Kidney (tissue), 14 donors: ENCODE results near the gene DIDO1. TPM values are rescaled to one million over a fixed set of nuclear protein-coding genes. Genes with fewer than 3 reads are reported as not detected.

Experiments used
- DNase-seq, 5 donors: peaks; one replicate each; pipeline ENCODE4 v3.0.0-alpha.2; 2013 to 2020
- FAIRE-seq: peaks from 2 replicates; lab custom pipeline; 2012; peaks lifted over from hg19 to GRCh38; lab: Jason Lieb, UNC
- H3K27ac ChIP-seq, 2 donors: one replicate each; pipeline ENCODE4 v1.7.0; 2013; ENCODE audit warnings: low read depth in 2 of 2, low read length in 2 of 2, inconsistent platforms in 1 of 2
- H3K27me3 ChIP-seq: one replicate; pipeline ENCODE4 v1.7.1; 2013; ENCODE audit warnings: low read length, inconsistent platforms; ENCODE audit not compliant: control insufficient read depth, insufficient read depth
- H3K36me3 ChIP-seq, 3 donors: one replicate each; pipeline versions ENCODE4 v1.7.0 to v1.7.1; 2013; ENCODE audit warnings: low read length in 3 of 3, control low read depth in 1 of 3, inconsistent platforms in 1 of 3; ENCODE audit not compliant: insufficient read depth in 3 of 3, control insufficient read depth in 2 of 3
- H3K4me1 ChIP-seq, 3 donors: one replicate each; pipeline versions ENCODE4 v1.7.0 to v1.7.1; 2013; ENCODE audit warnings: low read length in 3 of 3, inconsistent platforms in 1 of 3, low read depth in 1 of 3; ENCODE audit not compliant: control insufficient read depth in 2 of 3, insufficient read depth in 2 of 3
- H3K4me3 ChIP-seq, 3 donors: one replicate each; pipeline versions ENCODE4 v1.7.0 to v1.8.1; 2013; ENCODE audit warnings: low read length in 3 of 3, control low read depth in 1 of 3, inconsistent platforms in 1 of 3
- H3K9ac ChIP-seq, 3 donors: one replicate each; pipeline versions ENCODE4 v1.7.0 to v1.7.1; 2013; ENCODE audit warnings: low read length in 3 of 3, control low read depth in 1 of 3, inconsistent platforms in 1 of 3
- H3K9me3 ChIP-seq, 3 donors: one replicate each; pipeline versions ENCODE4 v1.7.0 to v1.7.1; 2013; ENCODE audit warnings: low read length in 3 of 3, control low read depth in 1 of 3, inconsistent platforms in 1 of 3; ENCODE audit not compliant: control insufficient read depth in 2 of 3, insufficient read depth in 1 of 3
- CTCF ChIP-seq: IDR thresholded peaks from 3 replicates; pipeline ENCODE4 v1.5.1; 2012; ENCODE audit warnings: mild to moderate bottlenecking, moderate library complexity, borderline replicate concordance; ENCODE audit not compliant: insufficient read depth; ENCODE audit errors: extremely low read depth
- intact Hi-C: fragments of 100-400 bp; cut with DNase I; formaldehyde crosslinking; loops from one replicate; pipeline ENCODE4 v1.11.1; 2022
- polyA plus RNA-seq: library from polyadenylated mRNA; stranded (reverse); fragments of 350-450 nt; fragmentation: Illumina TruSeq; extraction: RNeasy Lipid Tissue Mini Kit (QIAGEN cat#74804); gene quantifications from one replicate; pipeline ENCODE4 v1.2.3, GENCODE V29; 2014; ENCODE audit warnings: low read depth, low replicate concordance; ENCODE audit not compliant: insufficient read depth
- total RNA-seq: library from RNA; stranded (reverse); fragmentation: NEBNext Ultra II Directional; extraction: Animal tissue kit (Norgen Biotek cat#: 25700); gene quantifications from one replicate; pipeline ENCODE4 v1.2.1, GENCODE V29; 2021
- donor health status: control.
- donor health status: control.
- donor health status: control.
- donor health status: control.
- donor health status: control.
- donor health status: DM: yes; HTN: yes; CAD: no.
- donor health status: Normal renal cell carcinoma (clear cell type).

DIDO1 gene
- total and polyA plus RNA-seq, 2 donors from 2014 or later, result 23.0 to 67.9 TPM

- DNase-seq, result no peak
- no peak for FAIRE-seq
- no peak overlapping the region for H3K9ac ChIP-seq
- TF ChIP-seq CTCF, result no peak
- H3K36me3 ChIP-seq, result peaks cover 4 to 46% (median 28%) of the 10 kb centered on the region in 3 donors
- intact Hi-C loops, result no loop called here
- H3K27me3 ChIP-seq, result no peaks in the 10 kb centered on the region
- H3K4me1 ChIP-seq, result peaks cover 0 to 13% (median 0%) of the 10 kb centered on the region in 3 donors
- H3K9me3 ChIP-seq, result no peaks in the 10 kb centered on the region
- no peak overlapping the region for H3K27ac ChIP-seq
- no peak overlapping the region for H3K4me3 ChIP-seq
These were observed 23.0 kb upstream of the DIDO1 start for GRCh38 chr20:62949153-62949821.

- H3K9me3 ChIP-seq, result no peaks in the 10 kb centered on the region
- H3K9ac ChIP-seq, result no peak overlapping the region
- H3K27me3 ChIP-seq, result no peaks in the 10 kb centered on the region
- intact Hi-C loops, result no loop called here
- TF ChIP-seq CTCF, result no peak
- DNase-seq, result peak in 1 of 5 donors; percentile 10
- peaks cover 0 to 3% (median 0%) of the 10 kb centered on the region in 3 donors for H3K4me1 ChIP-seq
- no peak overlapping the region for H3K4me3 ChIP-seq
- no peak for FAIRE-seq
- H3K36me3 ChIP-seq, result peaks cover 4 to 56% (median 34%) of the 10 kb centered on the region in 3 donors
- no peak overlapping the region for H3K27ac ChIP-seq
These were observed 21.4 kb upstream of the DIDO1 start for GRCh38 chr20:62947532-62948300.

- TF ChIP-seq CTCF, result no peak
- H3K9ac ChIP-seq, result no peak overlapping the region
These were observed 20.6 kb upstream of the DIDO1 start for GRCh38 chr20:62946918-62947317.

More at GRCh38 chr20:62946918-62947317, 20.6 kb upstream of the DIDO1 start:
- no peak for FAIRE-seq
- Histone ChIP-seq H3K4me1 (no peaks in the 10 kb centered on the region), H3K27ac (no peak overlapping the region), H3K27me3 (no peaks in the 10 kb centered on the region), H3K36me3 (peaks cover 4 to 56% (median 34%) of the 10 kb centered on the region in 3 donors), H3K9me3 (no peaks in the 10 kb centered on the region), H3K4me3 (no peak overlapping the region)
- DNase-seq, result peak in 1 of 5 donors; percentile 20
- intact Hi-C loops, result no loop called here
